Colonic mucosa (tissue), 4 donors: ENCODE measurements around the gene CLTRN. TPM values are rescaled to one million over a fixed set of nuclear protein-coding genes. Genes with fewer than 3 reads are reported as not detected.

Source experiments
- DNase-seq: peaks from one replicate; pipeline ENCODE4 v3.0.0-alpha.2; 2020
- H3K27ac ChIP-seq: fragments of 200-600 bp; one replicate; pipeline ENCODE4 v1.8.0; 2021
- H3K27me3 ChIP-seq: fragments of 200-600 bp; one replicate; pipeline ENCODE4 v1.8.0; 2021
- H3K36me3 ChIP-seq: fragments of 200-600 bp; one replicate; pipeline ENCODE4 v1.8.0; 2021
- H3K4me1 ChIP-seq: fragments of 200-600 bp; one replicate; pipeline ENCODE4 v1.8.0; 2021; ENCODE audit warnings: mild to moderate bottlenecking
- H3K4me3 ChIP-seq: fragments of 200-600 bp; one replicate; pipeline ENCODE4 v1.8.0; 2021
- H3K9ac ChIP-seq, 2 donors: one replicate each; pipeline ENCODE4 v1.7.0; 2013; ENCODE audit warnings: control low read depth in 2 of 2, low read depth in 2 of 2, low read length in 2 of 2
- H3K9me3 ChIP-seq: fragments of 200-600 bp; one replicate; pipeline ENCODE4 v1.8.0; 2021
- intact Hi-C: fragments of 100-400 bp; cut with DNase I; formaldehyde crosslinking; loops from one replicate; pipeline ENCODE4 v1.14.1; 2022
- total RNA-seq, 2 donors: library from RNA; stranded (reverse); fragmentation: NEBNext Ultra II Directional in 1 of 2; extraction: Animal tissue kit (Norgen Biotek cat#: 25700) in 1 of 2; gene quantifications; one replicate each; pipeline ENCODE4 v1.2.1, GENCODE V29; 2021
- TF ChIP-seq, protein P1 (sequence below): fragments of 200-600 bp; IDR thresholded peaks from one replicate; pipeline ENCODE4 v1.8.0; 2022; ENCODE audit warnings: antibody characterized with exemption, mild to moderate bottlenecking
- donor health status: healthy.
- donor health status: DM: no; HTN: no; CAD: no.
- donor health status: DM: no; HTN: no; CAD: no.

Gene CLTRN
- total RNA-seq, 2 donors from 2014 or later: 0.35 TPM; not detected in 1

DNA sequence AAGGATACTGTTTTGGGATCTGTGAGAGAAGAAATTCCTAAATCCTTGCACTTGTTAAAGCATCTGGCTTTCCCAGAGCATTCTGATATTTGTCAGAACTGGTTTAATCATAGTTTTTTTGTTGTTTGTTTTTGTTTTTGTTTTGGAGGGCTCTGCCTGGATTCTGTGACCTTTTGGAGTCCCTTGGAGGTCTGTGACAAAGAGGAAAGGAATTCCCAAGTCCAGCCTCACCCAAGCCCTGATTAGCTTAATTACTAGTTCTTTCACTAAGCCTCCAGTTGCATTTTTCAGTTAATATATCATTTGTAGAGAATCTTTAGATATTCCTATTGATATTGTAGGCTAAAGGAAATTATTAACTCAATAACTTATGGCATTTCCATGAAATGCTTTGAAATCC, 64.6 kb downstream of the CLTRN start:
- no peaks in the 10 kb centered on the region for H3K4me1 ChIP-seq
- H3K36me3 ChIP-seq: no peaks in the 10 kb centered on the region
- no peaks in the 10 kb centered on the region for H3K9me3 ChIP-seq
- intact Hi-C loops: no loop called here
- H3K9ac ChIP-seq: no peak overlapping the region
- TF ChIP-seq, protein P1, sequence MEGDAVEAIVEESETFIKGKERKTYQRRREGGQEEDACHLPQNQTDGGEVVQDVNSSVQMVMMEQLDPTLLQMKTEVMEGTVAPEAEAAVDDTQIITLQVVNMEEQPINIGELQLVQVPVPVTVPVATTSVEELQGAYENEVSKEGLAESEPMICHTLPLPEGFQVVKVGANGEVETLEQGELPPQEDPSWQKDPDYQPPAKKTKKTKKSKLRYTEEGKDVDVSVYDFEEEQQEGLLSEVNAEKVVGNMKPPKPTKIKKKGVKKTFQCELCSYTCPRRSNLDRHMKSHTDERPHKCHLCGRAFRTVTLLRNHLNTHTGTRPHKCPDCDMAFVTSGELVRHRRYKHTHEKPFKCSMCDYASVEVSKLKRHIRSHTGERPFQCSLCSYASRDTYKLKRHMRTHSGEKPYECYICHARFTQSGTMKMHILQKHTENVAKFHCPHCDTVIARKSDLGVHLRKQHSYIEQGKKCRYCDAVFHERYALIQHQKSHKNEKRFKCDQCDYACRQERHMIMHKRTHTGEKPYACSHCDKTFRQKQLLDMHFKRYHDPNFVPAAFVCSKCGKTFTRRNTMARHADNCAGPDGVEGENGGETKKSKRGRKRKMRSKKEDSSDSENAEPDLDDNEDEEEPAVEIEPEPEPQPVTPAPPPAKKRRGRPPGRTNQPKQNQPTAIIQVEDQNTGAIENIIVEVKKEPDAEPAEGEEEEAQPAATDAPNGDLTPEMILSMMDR: no peak
- no peak for DNase-seq
- H3K27me3 ChIP-seq: no peaks in the 10 kb centered on the region
- H3K4me3 ChIP-seq: no peak overlapping the region
- H3K27ac ChIP-seq: no peak overlapping the region

DNA sequence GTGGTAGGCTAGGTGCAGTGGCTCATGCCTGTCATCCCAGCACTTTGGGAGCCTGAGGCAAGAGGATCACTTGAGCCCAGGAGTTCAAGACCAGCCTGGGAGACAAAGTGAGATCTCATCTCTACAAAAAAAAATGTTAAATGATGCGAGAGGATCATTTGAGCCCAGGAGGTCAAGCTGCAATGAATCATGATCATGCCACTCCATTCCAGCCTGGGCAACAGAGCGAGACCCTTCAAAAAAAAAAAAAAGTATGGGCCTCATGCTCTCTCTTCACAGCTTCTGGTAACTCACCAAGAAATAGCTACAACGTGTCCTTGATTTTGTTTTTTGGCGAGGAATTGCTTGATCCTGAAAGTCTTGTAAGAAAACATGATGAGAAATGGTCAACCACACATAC, 65.1 kb downstream of the CLTRN start:
- Histone ChIP-seq H3K9me3 (no peaks in the 10 kb centered on the region), H3K27me3 (no peaks in the 10 kb centered on the region), H3K4me3 (no peak overlapping the region), H3K27ac (no peak overlapping the region), H3K4me1 (no peaks in the 10 kb centered on the region), H3K9ac (no peak overlapping the region), H3K36me3 (no peaks in the 10 kb centered on the region)
- TF ChIP-seq, protein P1: no peak
- intact Hi-C loops: no loop called here
- DNase-seq: no peak

DNA sequence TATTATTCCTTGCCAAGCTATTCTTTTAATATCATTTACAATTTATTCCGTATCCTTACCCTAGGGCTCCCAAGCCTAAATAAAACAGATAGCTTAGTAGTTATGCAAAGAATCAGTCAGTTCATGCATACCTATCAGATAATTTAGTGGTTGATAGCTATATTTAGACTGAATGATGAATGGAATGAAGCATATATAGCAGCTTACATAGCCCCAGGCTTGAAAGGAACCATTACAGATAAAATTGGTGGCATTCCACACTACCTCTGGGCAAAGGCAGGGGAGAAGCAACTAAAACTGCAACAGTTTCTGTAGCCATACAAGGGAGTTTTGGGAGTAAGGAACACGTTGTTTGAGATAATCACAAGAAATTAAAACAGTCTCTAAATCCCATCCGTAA, 66.6 kb downstream of the CLTRN start:
- no peak overlapping the region for H3K4me3 ChIP-seq
- no peak overlapping the region for H3K9ac ChIP-seq
- H3K9me3 ChIP-seq: no peaks in the 10 kb centered on the region

DNA sequence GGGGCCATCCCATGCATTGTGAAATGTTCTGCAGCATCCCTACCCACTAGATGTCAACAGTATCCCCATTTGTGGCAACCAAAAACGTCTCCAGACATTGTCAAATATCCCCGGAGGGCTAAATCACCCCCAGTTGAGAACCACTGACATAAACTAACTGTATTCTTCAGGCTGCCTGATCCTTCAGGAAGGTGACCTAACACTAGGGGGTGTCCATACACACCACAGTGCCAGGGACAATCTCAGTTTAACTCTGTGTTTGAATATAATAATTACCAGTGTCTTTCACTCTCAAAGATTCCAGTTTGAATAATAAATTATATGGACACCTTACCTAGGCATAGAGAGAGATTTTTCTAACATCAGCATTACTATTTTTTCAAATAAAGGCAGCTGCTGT, 70.2 kb downstream of the CLTRN start:
- Histone ChIP-seq H3K4me3 (no peak overlapping the region), H3K9ac (no peak overlapping the region), H3K27me3 (no peaks in the 10 kb centered on the region), H3K27ac (no peak overlapping the region), H3K4me1 (no peaks in the 10 kb centered on the region), H3K36me3 (no peaks in the 10 kb centered on the region), H3K9me3 (no peaks in the 10 kb centered on the region)
- no peak for DNase-seq
- TF ChIP-seq, protein P1: no peak
- intact Hi-C loops: no loop called here

More for the DNA sequence above, 66.6 kb downstream of the CLTRN start:
- Histone ChIP-seq H3K36me3 (no peaks in the 10 kb centered on the region), H3K4me1 (no peaks in the 10 kb centered on the region), H3K27ac (no peak overlapping the region), H3K27me3 (no peaks in the 10 kb centered on the region)
- TF ChIP-seq, protein P1: no peak
- intact Hi-C loops: no loop called here
- DNase-seq: no peak

DNA sequence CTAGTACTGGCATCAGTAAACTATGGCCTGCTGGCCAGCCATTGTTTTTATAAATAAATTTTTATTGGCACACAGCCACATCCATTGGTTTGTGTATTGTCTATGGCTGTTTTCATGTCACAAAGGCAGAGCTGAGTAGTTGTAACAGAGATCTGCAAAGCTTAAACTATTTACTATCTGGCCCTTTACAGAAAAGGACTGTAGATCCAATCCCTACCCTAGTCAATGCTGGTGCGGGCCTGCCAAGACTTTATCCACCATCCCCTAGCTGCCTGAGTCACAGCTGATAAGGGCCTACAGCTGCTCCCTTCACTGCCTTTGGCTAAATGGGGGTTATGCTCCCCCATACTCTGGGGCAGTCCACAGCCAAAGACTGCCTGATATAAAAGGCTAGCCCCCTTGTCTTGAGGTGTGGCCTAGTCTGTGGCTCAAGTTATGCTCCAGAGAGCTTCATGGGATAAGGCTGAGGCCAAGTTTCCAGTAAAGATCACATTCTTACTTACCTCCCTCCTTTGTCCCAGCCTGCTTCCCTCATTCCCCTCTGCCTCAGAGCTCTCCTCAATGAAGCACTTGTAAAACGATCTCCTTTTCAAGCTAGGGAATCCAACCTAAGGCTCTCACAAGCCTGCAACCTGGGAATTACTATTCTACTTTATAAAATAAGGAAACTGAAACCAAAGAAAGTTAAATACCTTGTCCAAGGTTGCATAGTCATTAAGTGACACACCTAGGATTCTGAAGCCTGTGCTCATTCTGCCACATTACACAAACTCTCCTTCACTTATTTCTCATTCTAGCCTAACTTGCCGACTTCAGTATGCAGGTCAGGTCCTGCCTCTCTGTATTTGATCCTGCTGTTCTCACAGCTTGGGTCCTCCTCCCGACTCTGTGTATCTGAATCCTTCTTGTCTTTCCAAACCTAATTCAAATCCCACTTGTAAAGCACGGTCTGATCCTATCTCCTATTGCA, 84.5 kb downstream of the CLTRN start:
- intact Hi-C loops: no loop called here
- TF ChIP-seq, protein P1: no peak
- no peak overlapping the region for H3K27ac ChIP-seq
- H3K36me3 ChIP-seq: no peaks in the 10 kb centered on the region
- no peak overlapping the region for H3K4me3 ChIP-seq
- H3K9me3 ChIP-seq: no peaks in the 10 kb centered on the region
- peak overlapping the region in 1 of 2 donors; percentile 19 for H3K9ac ChIP-seq
- H3K4me1 ChIP-seq: no peaks in the 10 kb centered on the region
- DNase-seq: no peak
- no peaks in the 10 kb centered on the region for H3K27me3 ChIP-seq

Other genes with a start within 250 kb of the CLTRN start
- gene PIR, start 171.5 kb downstream of the CLTRN start, total RNA-seq: 10 to 100 TPM; 10.3 to 20.6 TPM
- gene BMX, start 164.0 kb downstream of the CLTRN start, total RNA-seq: 1 to 10 TPM; 1.4 to 1.8 TPM
- 10 to 100 TPM; 19.5 to 38.7 TPM for gene ACE2, start 63.8 kb downstream of the CLTRN start, total RNA-seq
- 1 to 10 TPM; 5.2 to 5.7 TPM for gene CA5B, start 73.5 kb upstream of the CLTRN start, total RNA-seq
- gene ZRSR2, start 125.7 kb upstream of the CLTRN start, total RNA-seq: 1 to 10 TPM; 7.9 to 8.4 TPM
- 10 to 100 TPM; 10.9 to 20.7 TPM for gene AP1S2, start 190.0 kb upstream of the CLTRN start, total RNA-seq